H1 (cell line): ENCODE data around the gene DHCR24. TPM values are rescaled to one million over a fixed set of nuclear protein-coding genes. Genes with fewer than 3 reads are reported as not detected.
A peak's percentile ranks its signal among the peaks of the same experiment; 100 is the strongest.

Experiments used
- CTCF ChIA-PET: fragments of 300-600 bp; sonication (Branson Sonifier 250); formaldehyde crosslinking; loops from one replicate; lab custom pipeline; 2021; ENCODE audit not compliant: partially characterized antibody; lab: Charles Lee
- POLR2A ChIA-PET: fragments of 300-600 bp; sonication (Branson Sonifier 250); formaldehyde crosslinking; loops from one replicate; lab custom pipeline; 2021; ENCODE audit warnings: inconsistent platforms; ENCODE audit not compliant: partially characterized antibody; lab: Charles Lee
- DNase-seq, 2 experiments: peaks; one replicate each; pipeline versions ENCODE4 v3.0.0 to v3.0.0-alpha.2; 2010 to 2022; ENCODE audit warnings: low spot score in 2 of 2, low read depth in 1 of 2, mixed read lengths in 1 of 2
- FAIRE-seq: peaks from 2 replicates; lab custom pipeline; 2011; peaks lifted over from hg19 to GRCh38; lab: Jason Lieb, UNC
- H2AFZ ChIP-seq: 2 replicates; pipeline ENCODE4 v1.8.1; 2012; ENCODE audit warnings: low read length, inconsistent platforms
- H2AK5ac ChIP-seq: 2 replicates; pipeline ENCODE4 v1.6.1; 2013; ENCODE audit warnings: low read depth, low read length
- H2BK120ac ChIP-seq: replicated peaks from 2 replicates; pipeline ENCODE3; 2013; ENCODE audit warnings: low read depth, low read length, inconsistent platforms
- H2BK12ac ChIP-seq: 2 replicates; pipeline ENCODE4 v1.6.1; 2013; ENCODE audit warnings: low read depth, low read length
- H2BK15ac ChIP-seq: 2 replicates; pipeline ENCODE4 v1.6.1; 2013; ENCODE audit warnings: low read length
- H2BK20ac ChIP-seq: 2 replicates; pipeline ENCODE4 v1.6.1; 2013; ENCODE audit warnings: low read length
- H2BK5ac ChIP-seq: 2 replicates; pipeline ENCODE4 v1.6.1; 2013; ENCODE audit warnings: low read depth, low read length
- H3K14ac ChIP-seq: 2 replicates; pipeline ENCODE4 v1.6.1; 2013; ENCODE audit warnings: inconsistent platforms; ENCODE audit not compliant: insufficient read length
- H3K18ac ChIP-seq: 2 replicates; pipeline ENCODE4 v1.6.1; 2013; ENCODE audit warnings: low read length; ENCODE audit errors: extremely low read depth
- H3K23ac ChIP-seq: 2 replicates; pipeline ENCODE4 v1.6.1; 2013; ENCODE audit warnings: inconsistent platforms; ENCODE audit not compliant: insufficient read length
- H3K23me2 ChIP-seq: 2 replicates; pipeline ENCODE4 v1.6.1; 2013; ENCODE audit warnings: low read depth, low read length
- H3K27ac ChIP-seq: 2 replicates; pipeline ENCODE4 v1.6.1; 2011; ENCODE audit warnings: low read depth, low read length, inconsistent platforms
- H3K27me3 ChIP-seq, 4 experiments: replicated peaks in 1 of 4; 1 replicate in 1 of 4; 2 replicates in 3 of 4; pipeline versions ENCODE4 v1.6.1 to v1.8.1; 2011 to 2013; ENCODE audit warnings: low read length in 3 of 4, mild to moderate bottlenecking in 3 of 4, inconsistent platforms in 2 of 4, mixed read lengths in 2 of 4, moderate library complexity in 1 of 4; ENCODE audit not compliant: control insufficient read depth in 3 of 4, insufficient read depth in 3 of 4; ENCODE audit errors: extremely low read depth in 1 of 4
- H3K36me3 ChIP-seq, 4 experiments: 2 replicates each; pipeline versions ENCODE4 v1.6.1 to v1.8.1; 2011 to 2013; ENCODE audit warnings: mild to moderate bottlenecking in 4 of 4, low read length in 3 of 4, moderate library complexity in 2 of 4, control low read depth in 1 of 4, inconsistent platforms in 1 of 4; ENCODE audit not compliant: insufficient read depth in 4 of 4, control insufficient read depth in 2 of 4
- H3K4ac ChIP-seq: replicated peaks from 2 replicates; pipeline ENCODE3; 2013; ENCODE audit warnings: low read length, low read depth, mixed read lengths, inconsistent platforms; ENCODE audit not compliant: insufficient read length
- H3K4me1 ChIP-seq, 4 experiments: replicated peaks in 1 of 4; 1 replicate in 1 of 4; 2 replicates in 3 of 4; pipeline versions ENCODE4 v1.6.1 to v1.8.1; 2011 to 2013; ENCODE audit warnings: low read length in 3 of 4, inconsistent platforms in 2 of 4, mixed read lengths in 1 of 4; ENCODE audit not compliant: insufficient read depth in 4 of 4, control insufficient read depth in 3 of 4
- H3K4me2 ChIP-seq, 2 experiments: 2 replicates each; pipeline versions ENCODE4 v1.6.1 to v1.8.1; 2011 to 2013; ENCODE audit warnings: low read depth in 2 of 2, low read length in 2 of 2, control low read depth in 1 of 2, inconsistent platforms in 1 of 2, mild to moderate bottlenecking in 1 of 2; ENCODE audit not compliant: insufficient read depth in 1 of 2
- H3K4me3 ChIP-seq, 4 experiments: fragments of 200-600, 300-600 bp in 1 of 4; sonication (generic), shearing (Covaris generic), sonication (Bioruptor Twin) in 1 of 4; 2 replicates each; pipeline versions ENCODE4 v1.5.1 to v1.8.1; 2011 to 2016; ENCODE audit warnings: low read length in 4 of 4, low read depth in 3 of 4, control low read depth in 2 of 4, inconsistent platforms in 2 of 4, mild to moderate bottlenecking in 2 of 4, mixed read lengths in 1 of 4, moderate library complexity in 1 of 4; ENCODE audit not compliant: insufficient read depth in 2 of 4; ENCODE audit errors: extremely low read depth in 1 of 4
- H3K56ac ChIP-seq: replicated peaks from 2 replicates; pipeline ENCODE3; 2013; ENCODE audit warnings: low read depth, mild to moderate bottlenecking, mixed read lengths, low read length, inconsistent platforms; ENCODE audit not compliant: insufficient read length
- H3K79me1 ChIP-seq: 2 replicates; pipeline ENCODE4 v1.6.1; 2013; ENCODE audit warnings: low read depth, low read length, control low read depth
- H3K79me2 ChIP-seq, 2 experiments: 2 replicates each; pipeline versions ENCODE4 v1.6.1 to v1.8.1; 2012 to 2013; ENCODE audit warnings: low read length in 2 of 2, mild to moderate bottlenecking in 2 of 2, inconsistent platforms in 1 of 2; ENCODE audit not compliant: insufficient read depth in 2 of 2, control insufficient read depth in 1 of 2
- H3K9ac ChIP-seq, 4 experiments: replicated peaks in 1 of 4; 1 replicate in 1 of 4; 2 replicates in 3 of 4; pipeline versions ENCODE4 v1.6.1 to v1.8.1; 2011 to 2013; ENCODE audit warnings: low read depth in 3 of 4, low read length in 3 of 4, control low read depth in 2 of 4, mild to moderate bottlenecking in 2 of 4, moderate library complexity in 2 of 4, inconsistent platforms in 1 of 4; ENCODE audit errors: extremely low read depth in 1 of 4
- H3K9me3 ChIP-seq, 2 experiments: 2 replicates each; pipeline versions ENCODE4 v1.6.1 to v1.8.1; 2012 to 2013; ENCODE audit warnings: mild to moderate bottlenecking in 2 of 2, moderate library complexity in 2 of 2, control low read depth in 1 of 2, inconsistent platforms in 1 of 2, low read depth in 1 of 2, low read length in 1 of 2, mixed read lengths in 1 of 2; ENCODE audit not compliant: insufficient read depth in 2 of 2
- H4K20me1 ChIP-seq, 2 experiments: replicated peaks in 1 of 2; 2 replicates each; pipeline versions ENCODE3 to v1.8.1; 2011 to 2013; ENCODE audit warnings: inconsistent platforms in 2 of 2, low read length in 2 of 2, mild to moderate bottlenecking in 1 of 2; ENCODE audit not compliant: insufficient read depth in 2 of 2, control insufficient read depth in 1 of 2
- H4K5ac ChIP-seq: 2 replicates; pipeline ENCODE4 v1.6.1; 2013; ENCODE audit warnings: low read length, low read depth, mixed read lengths, inconsistent platforms; ENCODE audit not compliant: insufficient read length
- H4K8ac ChIP-seq: 2 replicates; pipeline ENCODE4 v1.8.0; 2013; ENCODE audit warnings: mild to moderate bottlenecking, moderate library complexity, low read length, inconsistent platforms; ENCODE audit not compliant: insufficient read depth; ENCODE audit errors: extremely low read depth
- H4K91ac ChIP-seq: replicated peaks from 2 replicates; pipeline ENCODE3; 2013; ENCODE audit warnings: low read length, mixed read lengths, inconsistent platforms; ENCODE audit not compliant: insufficient read length
- ASH2L ChIP-seq: fragments of 200-600, 300-600 bp; sonication (generic); IDR thresholded peaks from one replicate; pipeline ENCODE4 v1.7.1; 2017; ENCODE audit warnings: low read length
- CBX5 ChIP-seq: fragments of 300-800, 300-1000 bp; sonication (generic); IDR thresholded peaks from 2 replicates; pipeline ENCODE4 v1.7.1; 2016; ENCODE audit warnings: antibody characterized with exemption, low read length, low read depth
- EP300 ChIP-seq, 2 experiments: IDR thresholded peaks; 1 replicate in 1 of 2; 2 replicates in 1 of 2; pipeline ENCODE4 v1.6.1; 2011 to 2012; ENCODE audit warnings: low read depth in 2 of 2, low read length in 2 of 2, mild to moderate bottlenecking in 2 of 2, borderline replicate concordance in 1 of 2, inconsistent platforms in 1 of 2, moderate library complexity in 1 of 2
- EZH2 ChIP-seq: fragments of 200-600 bp; sonication (generic); IDR thresholded peaks from 2 replicates; pipeline ENCODE4 v1.7.1; 2012; ENCODE audit warnings: low read depth, mild to moderate bottlenecking, moderate library complexity, low read length, inconsistent platforms; ENCODE audit not compliant: severe bottlenecking
- FOSL1 ChIP-seq: IDR thresholded peaks from 2 replicates; pipeline ENCODE4 v1.6.1; 2011; ENCODE audit warnings: mild to moderate bottlenecking, low read depth, low read length, moderate library complexity; ENCODE audit not compliant: insufficient read depth
- JUN ChIP-seq: IDR thresholded peaks from 2 replicates; pipeline ENCODE4 v1.6.1; 2011; ENCODE audit warnings: low read depth, mild to moderate bottlenecking, improper control_type of control experiment, low read length
- KDM4A ChIP-seq: IDR thresholded peaks from one replicate; pipeline ENCODE4 v1.7.1; 2012; ENCODE audit warnings: low read depth, mild to moderate bottlenecking, moderate library complexity, low read length, inconsistent platforms; ENCODE audit not compliant: severe bottlenecking
- MAX ChIP-seq: IDR thresholded peaks from 2 replicates; pipeline ENCODE4 v1.6.1; 2012; ENCODE audit warnings: inconsistent platforms
- NRF1 ChIP-seq: IDR thresholded peaks from 2 replicates; pipeline ENCODE4 v1.6.1; 2011; ENCODE audit warnings: mild to moderate bottlenecking, low read depth, low read length, improper control_type of control experiment
- RFX5 ChIP-seq: IDR thresholded peaks from 2 replicates; pipeline ENCODE4 v1.6.1; 2011; ENCODE audit warnings: low read depth, low read length, improper control_type of control experiment, borderline replicate concordance
- SIX5 ChIP-seq: IDR thresholded peaks from 2 replicates; pipeline ENCODE4 v1.6.1; 2011; ENCODE audit warnings: mild to moderate bottlenecking, low read depth, low read length
- SP4 ChIP-seq: IDR thresholded peaks from 2 replicates; pipeline ENCODE4 v1.6.1; 2012; ENCODE audit warnings: low read length, inconsistent platforms
- TCF12 ChIP-seq: IDR thresholded peaks from 2 replicates; pipeline ENCODE4 v1.6.1; 2011; ENCODE audit warnings: low read depth, mild to moderate bottlenecking, low read length
- WGBS, 2 experiments: shearing (Covaris generic) in 1 of 2; methylation state at CpG; one replicate each; pipeline versions ENCODE4 v1.1.6 to v1.1.7; 2013 to 2015; ENCODE audit warnings: low lambda C conversion rate in 2 of 2, mixed read lengths in 2 of 2, inconsistent platforms in 1 of 2, low coverage in 1 of 2, missing lambda C conversion rate in 1 of 2; ENCODE audit not compliant: insufficient replicate concordance in 2 of 2, insufficient coverage in 1 of 2, insufficient read length in 1 of 2; ENCODE audit errors: extremely low coverage in 1 of 2, missing lambda C conversion rate in 1 of 2; 5-methylcytosine and 5-hydroxymethylcytosine counted together
- polyA plus RNA-seq, 7 experiments: library from polyadenylated mRNA; depleted of rRNA in 3 of 7; stranded (reverse) in 5 of 7; unstranded in 2 of 7; fragments of >200 nt in 5 of 7; fragments of 200-250 nt in 2 of 7; gene quantifications; 1 replicate in 5 of 7; 2 replicates in 1 of 7; 4 replicates in 1 of 7; pipeline versions ENCODE4 v1.2.1 to v1.2.3, GENCODE V29; 2011 to 2013; ENCODE audit warnings: missing spikeins in 2 of 7, mixed read lengths in 2 of 7
- total RNA-seq: library from RNA; stranded (reverse); fragmentation: NEBNext Ultra II Directional; extraction: Animal tissue kit (Norgen Biotek cat#: 25700); gene quantifications from 2 replicates; pipeline ENCODE4 v1.2.1, GENCODE V29; 2021

The DHCR24 gene
- total and polyA plus RNA-seq, 2 of the 8 experiments (the other 6 are each of a cell fraction or from before 2014, with no cell fraction given), result 370 to 419 TPM

- H3K23ac ChIP-seq, result no peak overlapping the region
- CTCF ChIA-PET, result interaction anchor here (0.6 to 1.2 kb wide), 4 partner anchors 18 to 1582 kb away, joined by 3 to 5 read pairs (median 3); no protein-coding TSS in a partner anchor
- TF ChIP-seq EZH2 (no peak), TCF12 (no peak), NRF1 (no peak), FOSL1 (no peak), CBX5 (no peak), SP4 (no peak), JUN (no peak), RFX5 (no peak), MAX (no peak), ASH2L (no peak), SIX5 (no peak), KDM4A (no peak), EP300 (IDR thresholded peaks at IDR 0.05; ENCODE audit: borderline replicate concordance in 1 of 2, low read depth in 2 of 2, low read length in 2 of 2) (no peak)
These were observed 33.8 kb downstream of the DHCR24 start for GRCh38 chr1:54853096-54853792.

More at GRCh38 chr1:54853096-54853792, 33.8 kb downstream of the DHCR24 start:
- WGBS, 2 experiments, result 94% methylated on average over 9 of the region's 9 CpGs; no CpG with 5 or more reads in 1 of the 2 experiments
- no peaks in the 10 kb centered on the region for H3K79me2 ChIP-seq
- H4K91ac ChIP-seq, result no peak overlapping the region
- H3K18ac ChIP-seq, result no peak overlapping the region
- no peak overlapping the region for H2BK12ac ChIP-seq
- POLR2A ChIA-PET, result interaction anchor here (1.2 to 1.9 kb wide), 3 partner anchors 8 to 767 kb away, joined by 3 to 6 read pairs (median 4); no protein-coding TSS in a partner anchor
- no peak overlapping the region for H2AFZ ChIP-seq
- FAIRE-seq (no peak), DNase-seq (no peak)
- H2BK120ac ChIP-seq, result no peak overlapping the region
- peak overlapping the region; percentile 12; the same call in 1 of the 2 replicates for H4K8ac ChIP-seq
- H3K9me3 ChIP-seq, result no peaks in the 10 kb centered on the region
- no peak overlapping the region for H2AK5ac ChIP-seq
- no peak overlapping the region for H3K4ac ChIP-seq
- H4K5ac ChIP-seq, result no peak overlapping the region
- no peaks in the 10 kb centered on the region for H3K79me1 ChIP-seq
- H3K27ac ChIP-seq, result no peak overlapping the region
- H3K36me3 ChIP-seq, result peaks cover 48 to 94% (median 72%) of the 10 kb centered on the region in 4 experiments
- no peaks in the 10 kb centered on the region for H3K27me3 ChIP-seq
- H2BK15ac ChIP-seq, result no peak overlapping the region
- H2BK20ac ChIP-seq, result no peak overlapping the region
- H3K4me3 ChIP-seq, result no peak overlapping the region
- H3K9ac ChIP-seq, result no peak overlapping the region
- H3K4me1 ChIP-seq, result no peaks in the 10 kb centered on the region
- H3K4me2 ChIP-seq, result no peak overlapping the region
- H3K14ac ChIP-seq, result no peak overlapping the region
- peaks cover 12 to 30% of the 10 kb centered on the region in 2 experiments for H4K20me1 ChIP-seq
- no peak overlapping the region for H2BK5ac ChIP-seq
- no peak overlapping the region for H3K56ac ChIP-seq
- H3K23me2 ChIP-seq, result no peaks in the 10 kb centered on the region
